Measurements from ENCODE around the gene CD79B.

DNA sequence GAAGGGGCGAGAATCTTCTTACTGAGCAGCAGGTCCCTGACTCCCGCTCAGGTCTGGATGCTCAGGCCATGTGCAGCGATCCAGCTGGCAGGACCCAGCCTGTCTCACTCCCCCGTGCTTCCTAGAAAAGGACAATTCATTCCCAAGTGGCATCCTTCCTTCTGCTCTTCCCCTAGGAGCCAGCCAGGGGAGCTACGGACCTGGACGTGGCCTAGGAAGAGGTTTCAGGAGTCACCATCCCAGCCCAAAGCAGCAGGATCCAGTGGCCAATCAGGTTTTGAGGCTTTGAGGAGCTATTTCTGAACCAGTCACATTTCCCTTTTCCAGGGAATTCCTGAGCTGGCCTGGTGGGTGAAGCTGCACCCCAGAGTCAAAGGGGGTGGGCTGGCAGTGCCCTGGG is 7.8 kb upstream of the CD79B start:
- TF ChIP-seq TCF4 (CRISPR knock-in tag; IDR thresholded peaks at IDR 0.05; ENCODE audit: borderline replicate concordance) (no peak), RARB (CRISPR knock-in tag; IDR thresholded peaks at IDR 0.05) (no peak), SNAI2 (CRISPR knock-in tag; IDR thresholded peaks at IDR 0.05) (no peak)
- TF ChIP-seq, protein P1, sequence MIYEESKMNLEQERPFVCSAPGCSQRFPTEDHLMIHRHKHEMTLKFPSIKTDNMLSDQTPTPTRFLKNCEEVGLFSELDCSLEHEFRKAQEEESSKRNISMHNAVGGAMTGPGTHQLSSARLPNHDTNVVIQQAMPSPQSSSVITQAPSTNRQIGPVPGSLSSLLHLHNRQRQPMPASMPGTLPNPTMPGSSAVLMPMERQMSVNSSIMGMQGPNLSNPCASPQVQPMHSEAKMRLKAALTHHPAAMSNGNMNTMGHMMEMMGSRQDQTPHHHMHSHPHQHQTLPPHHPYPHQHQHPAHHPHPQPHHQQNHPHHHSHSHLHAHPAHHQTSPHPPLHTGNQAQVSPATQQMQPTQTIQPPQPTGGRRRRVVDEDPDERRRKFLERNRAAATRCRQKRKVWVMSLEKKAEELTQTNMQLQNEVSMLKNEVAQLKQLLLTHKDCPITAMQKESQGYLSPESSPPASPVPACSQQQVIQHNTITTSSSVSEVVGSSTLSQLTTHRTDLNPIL (CRISPR knock-in tag; IDR thresholded peaks at IDR 0.05; ENCODE audit: low read depth), result no peak
- TF ChIP-seq, protein P2, sequence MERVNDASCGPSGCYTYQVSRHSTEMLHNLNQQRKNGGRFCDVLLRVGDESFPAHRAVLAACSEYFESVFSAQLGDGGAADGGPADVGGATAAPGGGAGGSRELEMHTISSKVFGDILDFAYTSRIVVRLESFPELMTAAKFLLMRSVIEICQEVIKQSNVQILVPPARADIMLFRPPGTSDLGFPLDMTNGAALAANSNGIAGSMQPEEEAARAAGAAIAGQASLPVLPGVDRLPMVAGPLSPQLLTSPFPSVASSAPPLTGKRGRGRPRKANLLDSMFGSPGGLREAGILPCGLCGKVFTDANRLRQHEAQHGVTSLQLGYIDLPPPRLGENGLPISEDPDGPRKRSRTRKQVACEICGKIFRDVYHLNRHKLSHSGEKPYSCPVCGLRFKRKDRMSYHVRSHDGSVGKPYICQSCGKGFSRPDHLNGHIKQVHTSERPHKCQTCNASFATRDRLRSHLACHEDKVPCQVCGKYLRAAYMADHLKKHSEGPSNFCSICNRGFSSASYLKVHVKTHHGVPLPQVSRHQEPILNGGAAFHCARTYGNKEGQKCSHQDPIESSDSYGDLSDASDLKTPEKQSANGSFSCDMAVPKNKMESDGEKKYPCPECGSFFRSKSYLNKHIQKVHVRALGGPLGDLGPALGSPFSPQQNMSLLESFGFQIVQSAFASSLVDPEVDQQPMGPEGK (CRISPR knock-in tag; IDR thresholded peaks at IDR 0.05; ENCODE audit: borderline replicate concordance), result no peak
